Right lobe of liver (tissue), 4 donors: ENCODE data around the gene TIMM29.

Experiments
- POLR2A ChIP-seq: fragments of 450-650 bp; IDR thresholded peaks from one replicate; pipeline ENCODE4 v1.6.1; 2017; ENCODE audit warnings: antibody characterized with exemption, mild to moderate bottlenecking
- TF ChIP-seq, protein P1 (sequence below), 4 donors: fragments of 200-600 bp in 3 of 4; fragments of 450-650 bp in 1 of 4; IDR thresholded peaks; one replicate each; pipeline versions ENCODE4 v1.5.1 to v1.8.0; 2016 to 2022; ENCODE audit warnings: antibody characterized with exemption in 4 of 4, mild to moderate bottlenecking in 2 of 4
- donor health status: DM: no; HTN: no; CAD: no.
- donor health status: DM: no; HTN: no; CAD: no.
- donor health status: DM: no; HTN: yes; CAD: no.

DNA sequence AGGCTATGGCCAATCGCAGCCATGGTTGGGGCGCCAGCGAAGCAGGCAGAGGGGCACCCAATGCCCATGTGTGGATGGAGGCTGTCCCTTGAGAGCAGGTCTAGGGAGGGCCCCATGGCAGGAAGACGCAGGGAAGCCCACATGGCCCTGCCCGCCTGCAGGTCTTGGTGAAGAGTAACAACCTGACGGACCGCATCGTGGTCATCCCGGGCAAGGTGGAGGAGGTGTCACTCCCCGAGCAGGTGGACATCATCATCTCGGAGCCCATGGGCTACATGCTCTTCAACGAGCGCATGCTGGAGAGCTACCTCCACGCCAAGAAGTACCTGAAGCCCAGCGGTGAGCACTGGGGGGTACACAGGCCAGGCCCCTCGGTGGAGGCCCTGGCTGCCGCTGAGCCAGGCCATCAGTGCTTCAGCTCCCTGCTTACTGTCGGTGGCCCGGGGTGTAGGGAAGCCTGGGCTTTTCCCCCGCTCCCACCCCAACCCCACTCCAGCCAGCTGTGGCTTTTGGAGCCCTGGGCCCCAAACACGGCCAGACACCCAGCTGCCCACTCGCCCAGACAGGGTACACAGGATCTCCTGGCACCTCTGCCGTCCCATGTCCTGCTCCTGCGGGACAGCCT is 14.8 kb upstream of the TIMM29 start:
- no peak for TF ChIP-seq POLR2A
- TF ChIP-seq, protein P1, sequence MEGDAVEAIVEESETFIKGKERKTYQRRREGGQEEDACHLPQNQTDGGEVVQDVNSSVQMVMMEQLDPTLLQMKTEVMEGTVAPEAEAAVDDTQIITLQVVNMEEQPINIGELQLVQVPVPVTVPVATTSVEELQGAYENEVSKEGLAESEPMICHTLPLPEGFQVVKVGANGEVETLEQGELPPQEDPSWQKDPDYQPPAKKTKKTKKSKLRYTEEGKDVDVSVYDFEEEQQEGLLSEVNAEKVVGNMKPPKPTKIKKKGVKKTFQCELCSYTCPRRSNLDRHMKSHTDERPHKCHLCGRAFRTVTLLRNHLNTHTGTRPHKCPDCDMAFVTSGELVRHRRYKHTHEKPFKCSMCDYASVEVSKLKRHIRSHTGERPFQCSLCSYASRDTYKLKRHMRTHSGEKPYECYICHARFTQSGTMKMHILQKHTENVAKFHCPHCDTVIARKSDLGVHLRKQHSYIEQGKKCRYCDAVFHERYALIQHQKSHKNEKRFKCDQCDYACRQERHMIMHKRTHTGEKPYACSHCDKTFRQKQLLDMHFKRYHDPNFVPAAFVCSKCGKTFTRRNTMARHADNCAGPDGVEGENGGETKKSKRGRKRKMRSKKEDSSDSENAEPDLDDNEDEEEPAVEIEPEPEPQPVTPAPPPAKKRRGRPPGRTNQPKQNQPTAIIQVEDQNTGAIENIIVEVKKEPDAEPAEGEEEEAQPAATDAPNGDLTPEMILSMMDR (IDR thresholded peaks at IDR 0.05), result no peak
